COR-L47 (cell line): Measurements from ENCODE around the gene MAML3.

Source experiments
- DNase-seq: peaks from one replicate; lab custom pipeline; 2025; lab: John Stamatoyannopoulos, UW

Gene MAML3

GRCh38 chr4:139685180-139685579, 468.8 kb downstream of the MAML3 start:
- no peak for DNase-seq

- no peak for DNase-seq
These were observed 469.6 kb downstream of the MAML3 start for GRCh38 chr4:139684351-139684750.

- no peak for DNase-seq
These were observed 471.2 kb downstream of the MAML3 start for GRCh38 chr4:139682741-139683151.

GRCh38 chr4:139682309-139682708, 471.7 kb downstream of the MAML3 start:
- DNase-seq, result no peak

GRCh38 chr4:139676913-139677585, 476.9 kb downstream of the MAML3 start:
- DNase-seq, result no peak

GRCh38 chr4:139676365-139676764, 477.6 kb downstream of the MAML3 start:
- no peak for DNase-seq

GRCh38 chr4:139675651-139676050, 478.3 kb downstream of the MAML3 start:
- DNase-seq, result no peak

- DNase-seq, result no peak
These were observed 479.0 kb downstream of the MAML3 start for GRCh38 chr4:139674875-139675550.

GRCh38 chr4:139672732-139673131, 481.3 kb downstream of the MAML3 start:
- no peak for DNase-seq

- DNase-seq, result no peak
These were observed 481.8 kb downstream of the MAML3 start for GRCh38 chr4:139672215-139672614.

- no peak for DNase-seq
These were observed 483.2 kb downstream of the MAML3 start for GRCh38 chr4:139670775-139671174.

- DNase-seq, result no peak
These were observed 484.1 kb downstream of the MAML3 start for GRCh38 chr4:139669890-139670289.

GRCh38 chr4:139669335-139669734, 484.6 kb downstream of the MAML3 start:
- DNase-seq, result no peak

- DNase-seq, result no peak
These were observed 485.3 kb downstream of the MAML3 start for GRCh38 chr4:139668658-139669201.

GRCh38 chr4:139668036-139668435, 485.9 kb downstream of the MAML3 start:
- no peak for DNase-seq
